ENCODE results near the gene ADSL. TPM values are rescaled to one million over a fixed set of nuclear protein-coding genes. Genes with fewer than 3 reads are reported as not detected.

The ADSL gene
- total and polyA plus RNA-seq, 2 donors from 2014 or later = 42.5 to 57.5 TPM

- TF ChIP-seq, protein P1, sequence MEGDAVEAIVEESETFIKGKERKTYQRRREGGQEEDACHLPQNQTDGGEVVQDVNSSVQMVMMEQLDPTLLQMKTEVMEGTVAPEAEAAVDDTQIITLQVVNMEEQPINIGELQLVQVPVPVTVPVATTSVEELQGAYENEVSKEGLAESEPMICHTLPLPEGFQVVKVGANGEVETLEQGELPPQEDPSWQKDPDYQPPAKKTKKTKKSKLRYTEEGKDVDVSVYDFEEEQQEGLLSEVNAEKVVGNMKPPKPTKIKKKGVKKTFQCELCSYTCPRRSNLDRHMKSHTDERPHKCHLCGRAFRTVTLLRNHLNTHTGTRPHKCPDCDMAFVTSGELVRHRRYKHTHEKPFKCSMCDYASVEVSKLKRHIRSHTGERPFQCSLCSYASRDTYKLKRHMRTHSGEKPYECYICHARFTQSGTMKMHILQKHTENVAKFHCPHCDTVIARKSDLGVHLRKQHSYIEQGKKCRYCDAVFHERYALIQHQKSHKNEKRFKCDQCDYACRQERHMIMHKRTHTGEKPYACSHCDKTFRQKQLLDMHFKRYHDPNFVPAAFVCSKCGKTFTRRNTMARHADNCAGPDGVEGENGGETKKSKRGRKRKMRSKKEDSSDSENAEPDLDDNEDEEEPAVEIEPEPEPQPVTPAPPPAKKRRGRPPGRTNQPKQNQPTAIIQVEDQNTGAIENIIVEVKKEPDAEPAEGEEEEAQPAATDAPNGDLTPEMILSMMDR (IDR thresholded peaks at IDR 0.05; ENCODE audit: borderline replicate concordance, extremely low read depth, insufficient read depth) = no peak
- H3K9ac ChIP-seq (ENCODE audit: low read length in 3 of 3) = no peak overlapping the region
- intact Hi-C loops (cut with DNase I) = no loop called here
Measured at GRCh38 chr22:40334060-40334459, 12.2 kb upstream of the ADSL start.

DNA sequence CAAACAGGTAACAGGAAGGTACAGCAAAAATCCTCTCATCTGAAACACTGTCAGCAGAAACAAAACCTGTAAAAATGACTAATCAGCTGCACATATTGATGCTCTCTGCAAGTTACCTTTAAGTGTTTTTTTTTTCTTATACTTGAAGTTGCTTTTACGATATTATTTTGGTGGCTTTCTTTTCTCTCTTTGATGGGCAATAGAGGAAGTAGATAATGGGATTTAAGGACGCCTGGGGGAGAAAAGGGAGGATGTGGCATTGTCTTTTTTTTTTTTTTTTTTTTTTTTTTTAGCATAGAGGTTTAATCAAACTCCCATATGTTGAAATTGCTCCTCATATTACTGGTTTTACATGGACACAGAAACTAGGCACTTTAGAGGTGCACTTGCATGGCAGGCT, 11.4 kb upstream of the ADSL start:
- Histone ChIP-seq H3K9ac (ENCODE audit: low read length in 3 of 3) (no peak overlapping the region), H3K4me3 (ENCODE audit: low read length in 3 of 3) (no peak overlapping the region), H3K4me1 (ENCODE audit: control insufficient read depth in 2 of 3, insufficient read depth in 2 of 3, low read depth in 1 of 3, low read length in 3 of 3) (no peaks in the 10 kb centered on the region), H3K27me3 (ENCODE audit: control insufficient read depth, insufficient read depth, low read length) (no peaks in the 10 kb centered on the region), H3K36me3 (ENCODE audit: control insufficient read depth in 2 of 3, insufficient read depth in 3 of 3, low read length in 3 of 3) (peaks cover 0 to 4% (median 3%) of the 10 kb centered on the region in 3 donors), H3K9me3 (ENCODE audit: control insufficient read depth in 2 of 3, insufficient read depth in 1 of 3, low read length in 3 of 3) (no peaks in the 10 kb centered on the region), H3K27ac (ENCODE audit: low read depth in 2 of 2, low read length in 2 of 2) (no peak overlapping the region)
- intact Hi-C loops (cut with DNase I) = no loop called here
- FAIRE-seq = no peak
- DNase-seq = no peak
- TF ChIP-seq, protein P1 (IDR thresholded peaks at IDR 0.05; ENCODE audit: borderline replicate concordance, extremely low read depth, insufficient read depth) = no peak

More at GRCh38 chr22:40334060-40334459, 12.2 kb upstream of the ADSL start:
- Histone ChIP-seq H3K27ac (ENCODE audit: low read depth in 2 of 2, low read length in 2 of 2) (no peak overlapping the region), H3K27me3 (ENCODE audit: control insufficient read depth, insufficient read depth, low read length) (no peaks in the 10 kb centered on the region), H3K9me3 (ENCODE audit: control insufficient read depth in 2 of 3, insufficient read depth in 1 of 3, low read length in 3 of 3) (no peaks in the 10 kb centered on the region), H3K4me1 (ENCODE audit: control insufficient read depth in 2 of 3, insufficient read depth in 2 of 3, low read depth in 1 of 3, low read length in 3 of 3) (no peaks in the 10 kb centered on the region), H3K36me3 (ENCODE audit: control insufficient read depth in 2 of 3, insufficient read depth in 3 of 3, low read length in 3 of 3) (peaks cover 0 to 6% (median 3%) of the 10 kb centered on the region in 3 donors), H3K4me3 (ENCODE audit: low read length in 3 of 3) (no peak overlapping the region)
- no peak for DNase-seq
- no peak for FAIRE-seq

DNA sequence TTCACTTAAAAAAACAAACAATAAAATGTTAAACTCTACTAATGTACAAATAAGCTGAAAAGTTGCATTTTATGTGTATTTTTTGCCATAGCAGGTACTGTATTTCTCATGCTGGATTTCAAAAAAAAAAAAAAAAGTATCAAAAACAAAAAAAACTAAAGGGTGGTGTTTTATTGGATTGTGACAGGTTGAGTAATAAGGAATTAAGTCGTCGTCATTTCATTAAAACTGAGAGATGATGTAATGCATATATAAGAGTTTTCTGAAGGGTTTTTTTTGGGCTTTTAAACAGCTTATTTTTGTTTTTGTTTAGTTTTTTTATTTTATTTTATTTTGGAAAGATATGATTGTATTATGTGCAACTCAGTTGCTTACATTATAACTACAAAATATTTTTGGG, 10.9 kb upstream of the ADSL start:
- H3K27me3 ChIP-seq (ENCODE audit: control insufficient read depth, insufficient read depth, low read length) = no peaks in the 10 kb centered on the region
- intact Hi-C loops (cut with DNase I) = no loop called here
- no peaks in the 10 kb centered on the region for H3K4me1 ChIP-seq (ENCODE audit: control insufficient read depth in 2 of 3, insufficient read depth in 2 of 3, low read depth in 1 of 3, low read length in 3 of 3)
- H3K9ac ChIP-seq (ENCODE audit: low read length in 3 of 3) = no peak overlapping the region
- H3K9me3 ChIP-seq (ENCODE audit: control insufficient read depth in 2 of 3, insufficient read depth in 1 of 3, low read length in 3 of 3) = no peaks in the 10 kb centered on the region
- no peak overlapping the region for H3K4me3 ChIP-seq (ENCODE audit: low read length in 3 of 3)
- FAIRE-seq = peak; percentile 35
- peaks cover 0 to 3% (median 0%) of the 10 kb centered on the region in 3 donors for H3K36me3 ChIP-seq (ENCODE audit: control insufficient read depth in 2 of 3, insufficient read depth in 3 of 3, low read length in 3 of 3)
- TF ChIP-seq, protein P1 (IDR thresholded peaks at IDR 0.05; ENCODE audit: borderline replicate concordance, extremely low read depth, insufficient read depth) = no peak
- DNase-seq = no peak
- no peak overlapping the region for H3K27ac ChIP-seq (ENCODE audit: low read depth in 2 of 2, low read length in 2 of 2)

DNA sequence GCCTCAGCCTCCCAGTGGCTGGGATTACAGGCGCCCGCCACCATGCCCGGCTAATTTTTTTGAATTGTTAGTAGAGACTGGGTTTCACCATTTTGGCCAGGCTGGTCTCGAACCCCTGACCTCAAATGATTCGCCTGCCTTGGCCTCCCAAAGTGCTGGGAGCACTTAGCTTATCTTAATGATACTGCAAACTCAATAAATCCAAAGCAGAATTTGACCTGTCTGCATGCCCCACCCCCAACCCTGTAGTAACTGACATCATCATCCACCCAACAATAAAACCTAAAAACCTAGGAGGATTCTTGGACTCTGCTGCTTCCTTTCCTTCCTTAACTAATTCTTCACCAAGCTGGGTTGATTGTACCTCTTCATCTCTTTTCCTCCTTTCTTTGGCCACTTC, 6.3 kb upstream of the ADSL start:
- no peak for FAIRE-seq
- intact Hi-C loops (cut with DNase I) = no loop called here

More for the DNA sequence above, 6.3 kb upstream of the ADSL start:
- no peak for DNase-seq
- Histone ChIP-seq H3K27ac (ENCODE audit: low read depth in 2 of 2, low read length in 2 of 2) (no peak overlapping the region), H3K27me3 (ENCODE audit: control insufficient read depth, insufficient read depth, low read length) (no peaks in the 10 kb centered on the region), H3K9me3 (ENCODE audit: control insufficient read depth in 2 of 3, insufficient read depth in 1 of 3, low read length in 3 of 3) (no peaks in the 10 kb centered on the region), H3K4me3 (ENCODE audit: low read length in 3 of 3) (no peak overlapping the region), H3K36me3 (ENCODE audit: control insufficient read depth in 2 of 3, insufficient read depth in 3 of 3, low read length in 3 of 3) (no peaks in the 10 kb centered on the region), H3K4me1 (ENCODE audit: control insufficient read depth in 2 of 3, insufficient read depth in 2 of 3, low read depth in 1 of 3, low read length in 3 of 3) (no peaks in the 10 kb centered on the region), H3K9ac (ENCODE audit: low read length in 3 of 3) (no peak overlapping the region)
- TF ChIP-seq, protein P1 (IDR thresholded peaks at IDR 0.05; ENCODE audit: borderline replicate concordance, extremely low read depth, insufficient read depth) = no peak

Measured in kidney (tissue), 14 donors.